HK-2 (cell line): ENCODE data around the gene ZFYVE28.

Experiments used
- DNase-seq: peaks from one replicate; pipeline ENCODE4 v3.0.0-alpha.2; 2018; ENCODE audit not compliant: unreplicated experiment

ZFYVE28 gene

DNA sequence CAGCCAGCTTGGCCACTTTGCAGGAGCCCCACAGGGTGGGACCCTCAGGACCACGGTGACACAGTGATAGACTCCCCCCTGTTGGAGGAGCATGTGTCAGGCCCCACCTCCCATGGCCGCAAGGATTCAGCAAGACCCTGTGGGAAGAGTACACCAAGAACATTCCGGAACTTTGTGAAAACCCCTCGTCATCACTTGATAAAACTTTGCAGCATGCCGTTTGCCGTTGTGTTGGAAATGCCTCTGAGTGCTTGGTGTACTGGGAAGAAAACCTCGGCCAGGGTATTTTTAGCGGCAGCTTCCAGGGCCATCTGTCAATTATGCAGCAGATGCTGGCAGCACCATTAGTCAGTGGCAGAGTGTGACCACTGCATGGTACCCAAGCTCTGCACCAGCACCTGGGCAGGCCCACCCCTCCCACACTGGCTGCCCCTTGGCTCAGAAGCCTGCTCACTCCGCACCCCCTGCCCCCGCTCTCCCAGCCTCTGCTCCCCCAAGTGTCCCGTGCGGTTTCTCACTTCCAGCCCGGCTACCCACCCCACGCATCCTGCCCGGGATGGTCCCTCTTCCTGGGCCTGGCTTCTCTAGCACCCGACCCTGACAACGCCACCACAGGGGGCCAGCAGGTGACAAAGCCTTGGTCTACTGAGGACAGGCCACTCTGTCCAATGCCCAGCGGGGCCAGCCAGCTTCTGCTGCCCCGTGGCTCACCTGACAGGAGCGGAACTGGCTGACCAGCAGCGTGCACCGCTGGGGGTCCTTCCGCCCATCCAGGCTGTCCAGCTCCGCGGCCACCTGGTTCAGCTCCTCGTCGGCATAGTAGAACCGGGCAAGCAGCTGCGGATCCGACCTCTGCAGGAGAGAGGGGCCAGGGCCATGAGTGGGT is 65.0 kb downstream of the ZFYVE28 start:
- DNase-seq = no peak

DNA sequence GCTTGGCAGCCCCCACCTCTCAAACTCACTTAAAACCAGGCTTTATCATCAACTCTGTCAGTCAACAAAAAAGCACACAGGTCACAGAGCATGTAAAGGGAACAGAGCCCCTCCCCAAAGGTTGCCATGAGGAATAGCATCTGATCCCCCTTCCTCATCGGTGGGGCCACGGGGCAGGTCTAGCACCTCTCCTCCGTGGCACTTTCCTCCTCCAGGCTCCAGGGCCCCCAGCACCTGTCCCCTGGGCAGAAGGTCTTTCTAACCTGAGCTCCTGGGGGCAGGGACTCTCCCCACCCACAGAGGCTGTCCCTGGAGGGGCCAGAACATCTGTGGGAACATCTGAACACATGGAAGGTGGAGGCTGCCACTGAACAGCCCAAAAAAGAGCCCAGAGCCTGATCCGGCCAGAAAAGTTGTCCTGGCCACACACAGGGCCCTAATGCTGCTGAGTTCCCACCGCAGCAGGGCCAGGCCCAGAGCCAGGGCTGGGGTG is 65.7 kb downstream of the ZFYVE28 start:
- DNase-seq = no peak

- no peak for DNase-seq
These were observed 66.3 kb downstream of the ZFYVE28 start for GRCh38 chr4:2352171-2352570.

GRCh38 chr4:2350982-2351381 is 67.5 kb downstream of the ZFYVE28 start:
- no peak for DNase-seq

- DNase-seq = no peak
These were observed 69.7 kb downstream of the ZFYVE28 start for GRCh38 chr4:2348786-2349185.

- DNase-seq = no peak
These were observed 71.3 kb downstream of the ZFYVE28 start for GRCh38 chr4:2347190-2347589.

DNA sequence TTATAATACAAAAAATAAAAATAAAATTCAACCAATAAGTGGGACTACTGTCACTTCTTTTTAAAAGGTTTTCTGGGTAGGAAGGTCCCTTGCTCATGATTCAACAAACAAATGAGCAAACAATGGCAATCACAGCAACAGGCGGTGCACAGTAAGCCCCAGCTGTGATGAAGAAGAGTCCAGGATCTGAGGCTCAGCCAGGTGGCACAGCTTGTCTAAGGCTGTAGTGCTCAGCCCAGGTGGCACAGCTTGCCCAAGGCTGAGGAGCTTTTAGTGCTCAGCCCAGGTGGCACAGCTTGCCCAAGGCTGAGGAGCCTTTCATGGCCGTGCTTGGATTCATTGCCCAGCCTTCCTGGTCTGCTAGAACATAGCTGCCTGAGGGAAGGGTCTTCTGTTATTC is 75.0 kb downstream of the ZFYVE28 start:
- no peak for DNase-seq

DNA sequence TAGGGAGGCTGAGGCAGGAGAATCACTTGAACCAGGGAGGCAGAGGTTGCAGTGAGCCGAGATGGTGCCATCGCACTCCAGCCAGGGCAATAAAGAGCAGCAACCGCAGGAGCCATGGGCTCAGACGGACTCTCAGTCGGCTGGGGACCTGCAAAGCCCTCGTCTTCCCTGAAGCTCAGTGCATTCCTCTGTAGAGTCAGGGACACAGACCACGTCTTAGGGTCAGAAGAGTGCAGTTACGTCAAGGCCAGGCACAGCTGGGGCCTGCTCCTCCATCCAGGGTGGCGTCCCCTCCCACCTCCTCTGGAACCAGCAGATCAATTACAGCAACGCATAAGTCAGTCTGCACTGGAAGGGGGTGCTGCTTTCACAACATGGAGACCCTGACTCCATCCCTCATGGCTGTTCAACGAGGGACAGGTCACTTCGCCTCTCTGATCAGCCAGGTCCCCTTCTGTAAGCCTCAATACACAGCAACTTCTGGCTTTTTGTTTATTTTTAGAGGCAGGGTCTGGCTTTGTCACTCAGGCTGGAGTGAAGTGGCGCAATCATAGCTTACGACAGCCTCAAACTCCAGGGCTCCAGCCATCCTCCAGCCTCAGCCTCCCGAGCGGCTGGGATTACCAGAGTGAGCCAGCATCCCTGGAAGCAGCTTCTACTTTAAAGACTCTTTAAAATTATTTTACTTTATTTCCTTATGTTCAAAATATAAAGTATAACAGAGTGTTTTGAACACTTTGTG is 76.4 kb downstream of the ZFYVE28 start:
- DNase-seq = no peak

- DNase-seq = no peak
These were observed 77.1 kb downstream of the ZFYVE28 start for GRCh38 chr4:2341261-2341841.

DNA sequence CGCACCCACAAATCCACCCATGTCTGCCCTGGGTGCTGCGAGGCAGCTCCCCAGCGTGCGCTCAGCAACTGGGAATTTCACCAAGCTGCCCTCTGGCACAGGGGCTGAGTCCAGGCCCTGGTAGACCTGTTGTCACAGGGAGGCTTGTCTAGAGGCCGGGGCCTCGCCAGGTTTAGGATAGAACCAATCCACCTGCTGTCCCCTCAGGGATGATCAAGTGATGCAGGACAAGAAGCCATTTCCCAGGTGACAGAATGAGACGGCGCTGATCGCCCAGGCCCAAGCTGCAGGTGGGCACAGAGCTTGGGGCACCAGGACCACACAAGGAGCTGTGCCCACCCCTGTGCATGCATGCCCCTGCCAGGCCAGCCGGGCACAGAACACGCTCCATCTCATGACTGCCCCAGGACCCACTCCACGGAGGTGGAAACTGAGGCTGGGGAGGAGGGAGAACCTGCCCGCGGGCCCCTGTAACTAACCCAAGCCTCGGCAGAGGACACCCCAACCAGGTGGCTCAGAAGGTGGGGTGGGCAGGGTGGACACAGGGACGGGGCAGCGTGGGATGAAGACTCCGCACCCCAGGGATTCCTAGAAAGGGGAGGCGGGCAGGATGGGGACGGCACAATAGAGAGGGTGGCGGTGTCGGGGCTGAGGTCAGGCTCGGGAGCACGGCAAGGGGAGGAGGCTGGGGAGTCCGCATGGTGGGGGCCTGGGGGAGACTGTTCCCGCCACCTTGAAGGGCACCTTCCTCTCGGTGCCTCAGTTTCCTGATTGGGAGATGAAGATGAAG is 78.0 kb downstream of the ZFYVE28 start:
- no peak for DNase-seq

GRCh38 chr4:2339458-2340271 is 78.8 kb downstream of the ZFYVE28 start:
- no peak for DNase-seq

GRCh38 chr4:2338754-2339457 is 79.5 kb downstream of the ZFYVE28 start:
- DNase-seq = no peak

DNA sequence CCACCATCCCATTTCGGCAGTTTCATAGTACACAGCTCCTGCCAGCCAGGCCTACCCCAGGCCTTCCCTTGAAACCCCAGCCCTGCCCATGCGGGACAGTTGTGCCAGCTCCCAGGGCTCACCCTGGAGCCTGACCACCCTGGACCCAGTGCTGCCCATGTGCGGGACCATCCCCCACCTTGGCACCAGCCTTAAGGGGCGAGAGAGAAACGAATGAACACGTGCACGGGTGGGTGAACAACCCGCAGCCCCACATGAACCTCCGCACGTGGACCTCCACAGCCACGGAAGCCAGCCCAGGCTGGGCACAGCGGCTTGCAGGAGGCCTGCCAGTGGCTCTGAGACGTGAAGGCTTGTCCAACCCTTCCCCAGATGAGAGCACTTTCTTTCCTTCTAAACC is 80.5 kb downstream of the ZFYVE28 start:
- no peak for DNase-seq

DNA sequence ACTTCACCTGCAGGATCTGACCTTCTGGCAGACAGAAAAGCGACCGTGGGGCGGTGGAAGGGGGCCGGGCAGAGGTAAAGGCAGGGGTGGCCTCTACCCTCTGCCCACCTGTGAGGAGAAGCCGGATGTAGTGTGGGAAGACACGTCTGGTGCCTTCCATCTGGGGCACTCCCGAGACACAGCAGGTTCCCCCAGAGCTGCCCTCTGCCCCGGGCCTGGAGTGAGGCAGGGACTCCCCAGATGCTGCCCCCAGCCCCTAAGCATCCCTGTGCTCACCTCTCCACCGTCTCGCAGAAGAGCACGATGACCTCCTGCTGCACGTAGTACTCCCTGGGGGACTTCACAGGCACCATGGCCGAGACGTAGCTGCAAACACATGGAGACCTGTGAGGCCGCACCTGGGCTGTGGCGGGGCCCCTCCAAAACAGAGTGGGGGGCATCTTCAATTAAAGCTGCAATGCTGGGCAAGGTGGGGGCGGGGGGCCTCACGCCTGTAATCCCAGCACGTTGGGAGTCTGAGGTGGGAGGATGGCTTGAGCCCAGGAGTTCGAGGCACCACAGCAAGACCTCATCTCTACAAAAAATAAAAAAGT is 81.2 kb downstream of the ZFYVE28 start:
- DNase-seq = no peak

GRCh38 chr4:2336659-2337058 is 81.8 kb downstream of the ZFYVE28 start:
- DNase-seq = no peak

GRCh38 chr4:2335729-2336101 is 82.7 kb downstream of the ZFYVE28 start:
- DNase-seq = no peak

GRCh38 chr4:2334826-2335728 is 83.4 kb downstream of the ZFYVE28 start:
- DNase-seq = no peak

- no peak for DNase-seq
These were observed 84.4 kb downstream of the ZFYVE28 start for GRCh38 chr4:2333916-2334644.
